ENCODE results near the gene ZBTB9. TPM values are rescaled to one million over a fixed set of nuclear protein-coding genes. Genes with fewer than 3 reads are reported as not detected.

Gene ZBTB9
- total RNA-seq, 1 donor from 2014 or later: 1.5 TPM

- TF ChIP-seq POLR2A (IDR thresholded peaks at IDR 0.05) (no peak), POLR2AphosphoS5 (IDR thresholded peaks at IDR 0.05; ENCODE audit: insufficient read depth in 1 of 2, low read depth in 1 of 2) (no peak)
- TF ChIP-seq, protein P1, sequence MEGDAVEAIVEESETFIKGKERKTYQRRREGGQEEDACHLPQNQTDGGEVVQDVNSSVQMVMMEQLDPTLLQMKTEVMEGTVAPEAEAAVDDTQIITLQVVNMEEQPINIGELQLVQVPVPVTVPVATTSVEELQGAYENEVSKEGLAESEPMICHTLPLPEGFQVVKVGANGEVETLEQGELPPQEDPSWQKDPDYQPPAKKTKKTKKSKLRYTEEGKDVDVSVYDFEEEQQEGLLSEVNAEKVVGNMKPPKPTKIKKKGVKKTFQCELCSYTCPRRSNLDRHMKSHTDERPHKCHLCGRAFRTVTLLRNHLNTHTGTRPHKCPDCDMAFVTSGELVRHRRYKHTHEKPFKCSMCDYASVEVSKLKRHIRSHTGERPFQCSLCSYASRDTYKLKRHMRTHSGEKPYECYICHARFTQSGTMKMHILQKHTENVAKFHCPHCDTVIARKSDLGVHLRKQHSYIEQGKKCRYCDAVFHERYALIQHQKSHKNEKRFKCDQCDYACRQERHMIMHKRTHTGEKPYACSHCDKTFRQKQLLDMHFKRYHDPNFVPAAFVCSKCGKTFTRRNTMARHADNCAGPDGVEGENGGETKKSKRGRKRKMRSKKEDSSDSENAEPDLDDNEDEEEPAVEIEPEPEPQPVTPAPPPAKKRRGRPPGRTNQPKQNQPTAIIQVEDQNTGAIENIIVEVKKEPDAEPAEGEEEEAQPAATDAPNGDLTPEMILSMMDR (IDR thresholded peaks at IDR 0.05): no peak
- Histone ChIP-seq H3K9me3 (no peaks in the 10 kb centered on the region), H3K27ac (no peak overlapping the region), H3K27me3 (no peaks in the 10 kb centered on the region), H3K36me3 (peaks cover 3 to 65% of the 10 kb centered on the region in 2 donors), H3K4me1 (no peaks in the 10 kb centered on the region), H3K4me3 (no peak overlapping the region)
- DNase-seq (ENCODE audit: extremely low spot score in 2 of 2): no peak
- intact Hi-C loops (cut with DNase I): no loop called here
Measured at GRCh38 chr6:33440649-33441309, 13.6 kb upstream of the ZBTB9 start.

DNA sequence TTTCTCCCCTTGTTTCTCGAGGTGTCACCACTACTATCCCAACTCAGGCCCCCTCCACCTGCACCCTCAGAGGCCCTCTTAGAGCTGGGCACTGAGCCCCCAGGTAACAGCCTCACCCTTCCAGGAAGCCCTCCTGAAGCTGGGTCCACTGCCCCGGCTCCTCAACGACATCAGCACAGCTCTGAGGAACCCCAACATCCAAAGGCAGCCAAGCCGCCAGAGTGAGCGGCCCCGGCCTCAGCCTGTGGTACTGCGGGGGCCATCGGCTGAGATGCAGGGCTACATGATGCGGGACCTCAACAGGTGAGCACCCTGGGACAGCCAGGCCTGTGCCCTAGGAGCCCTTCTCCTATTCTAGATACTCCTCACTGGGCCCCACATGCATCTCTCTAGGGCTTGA lies 12.9 kb upstream of the ZBTB9 start:
- TF ChIP-seq POLR2AphosphoS5 (IDR thresholded peaks at IDR 0.05; ENCODE audit: insufficient read depth in 1 of 2, low read depth in 1 of 2): no peak
- no peak for TF ChIP-seq POLR2A (IDR thresholded peaks at IDR 0.05)
- TF ChIP-seq, protein P1 (IDR thresholded peaks at IDR 0.05): no peak
- Histone ChIP-seq H3K4me3 (no peak overlapping the region), H3K36me3 (peaks cover 3 to 64% of the 10 kb centered on the region in 2 donors), H3K27me3 (no peaks in the 10 kb centered on the region), H3K27ac (no peak overlapping the region), H3K4me1 (no peaks in the 10 kb centered on the region), H3K9me3 (no peaks in the 10 kb centered on the region)
- intact Hi-C loops (cut with DNase I): no loop called here
- DNase-seq (ENCODE audit: extremely low spot score in 2 of 2): no peak

- TF ChIP-seq POLR2A (IDR thresholded peaks at IDR 0.05): no peak
- TF ChIP-seq, protein P1 (IDR thresholded peaks at IDR 0.05): no peak
- no peak for TF ChIP-seq POLR2AphosphoS5 (IDR thresholded peaks at IDR 0.05; ENCODE audit: insufficient read depth in 1 of 2, low read depth in 1 of 2)
- no peak for DNase-seq (ENCODE audit: extremely low spot score in 2 of 2)
- no peaks in the 10 kb centered on the region for H3K4me1 ChIP-seq
- no peak overlapping the region for H3K4me3 ChIP-seq
- no peaks in the 10 kb centered on the region for H3K9me3 ChIP-seq
- no peaks in the 10 kb centered on the region for H3K27me3 ChIP-seq
- no peak overlapping the region for H3K27ac ChIP-seq
- peaks cover 3 to 63% of the 10 kb centered on the region in 2 donors for H3K36me3 ChIP-seq
- intact Hi-C loops (cut with DNase I): no loop called here
Measured at GRCh38 chr6:33442283-33442682, 12.1 kb upstream of the ZBTB9 start.

DNA sequence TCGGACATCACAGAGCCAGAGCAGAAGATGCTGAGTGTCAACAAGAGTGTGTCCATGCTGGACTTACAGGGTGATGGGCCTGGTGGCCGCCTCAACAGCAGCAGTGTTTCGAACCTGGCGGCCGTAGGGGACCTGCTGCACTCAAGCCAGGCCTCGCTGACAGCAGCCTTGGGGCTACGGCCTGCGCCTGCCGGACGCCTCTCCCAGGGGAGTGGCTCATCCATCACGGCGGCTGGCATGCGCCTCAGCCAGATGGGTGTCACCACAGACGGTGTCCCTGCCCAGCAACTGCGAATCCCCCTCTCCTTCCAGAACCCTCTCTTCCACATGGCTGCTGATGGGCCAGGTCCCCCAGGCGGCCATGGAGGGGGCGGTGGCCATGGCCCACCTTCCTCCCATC lies 11.4 kb upstream of the ZBTB9 start:
- TF ChIP-seq, protein P1 (IDR thresholded peaks at IDR 0.05): no peak
- TF ChIP-seq POLR2A (IDR thresholded peaks at IDR 0.05) (no peak), POLR2AphosphoS5 (IDR thresholded peaks at IDR 0.05; ENCODE audit: insufficient read depth in 1 of 2, low read depth in 1 of 2) (no peak)
- no peaks in the 10 kb centered on the region for H3K9me3 ChIP-seq
- no peak overlapping the region for H3K27ac ChIP-seq
- peaks cover 3 to 60% of the 10 kb centered on the region in 2 donors for H3K36me3 ChIP-seq
- no peak for DNase-seq (ENCODE audit: extremely low spot score in 2 of 2)
- H3K4me1 ChIP-seq: no peaks in the 10 kb centered on the region
- no peak overlapping the region for H3K4me3 ChIP-seq
- intact Hi-C loops (cut with DNase I): no loop called here
- H3K27me3 ChIP-seq: no peaks in the 10 kb centered on the region

Data from vagina (tissue), 2 donors.